Measurements from ENCODE around the gene ZSCAN21.

ZSCAN21 gene

GRCh38 chr7:100080907-100081534, 31.4 kb downstream of the ZSCAN21 start:
- no peak for TF ChIP-seq POLR2A (IDR thresholded peaks at IDR 0.05; ENCODE audit: extremely low read depth, insufficient read length)
- TF ChIP-seq MYC (IDR thresholded peaks at IDR 0.05; ENCODE audit: low read depth, low read length), result no peak
- no peak for TF ChIP-seq MAX (IDR thresholded peaks at IDR 0.05; ENCODE audit: low read depth, low read length)
- TF ChIP-seq CTCF (IDR thresholded peaks at IDR 0.05; ENCODE audit: low read depth, low read length), result no peak
- DNase-seq (ENCODE audit: low read depth), result peak; percentile 40
- peak overlapping the region; percentile 97 for H3K4me3 ChIP-seq (ENCODE audit: low read depth, low read length)

- peak; percentile 100 for DNase-seq (ENCODE audit: low read depth)
- H3K4me3 ChIP-seq (ENCODE audit: low read depth, low read length), result peak within 1 kb of the TSS; percentile 97
- peak; percentile 97 for TF ChIP-seq MAX (IDR thresholded peaks at IDR 0.05; ENCODE audit: low read depth, low read length)
- TF ChIP-seq MYC (IDR thresholded peaks at IDR 0.05; ENCODE audit: low read depth, low read length), result peak; percentile 99
- TF ChIP-seq CTCF (IDR thresholded peaks at IDR 0.05; ENCODE audit: low read depth, low read length), result peak; percentile 87
- peak; percentile 88 for TF ChIP-seq POLR2A (IDR thresholded peaks at IDR 0.05; ENCODE audit: extremely low read depth, insufficient read length)
Observed at GRCh38 chr7:100081535-100082102, 32.0 kb downstream of the ZSCAN21 start, which contains the start of gene ZNF3. Gene ZNF3, minus strand, starts transcription at chr7:100081723. Its CDS starts 4,366 bp downstream, at chr7:100077357.

GRCh38 chr7:100082978-100083377, 33.4 kb downstream of the ZSCAN21 start:
- TF ChIP-seq MAX (IDR thresholded peaks at IDR 0.05; ENCODE audit: low read depth, low read length), result no peak
- no peak for TF ChIP-seq MYC (IDR thresholded peaks at IDR 0.05; ENCODE audit: low read depth, low read length)
- no peak for TF ChIP-seq CTCF (IDR thresholded peaks at IDR 0.05; ENCODE audit: low read depth, low read length)
- TF ChIP-seq POLR2A (IDR thresholded peaks at IDR 0.05; ENCODE audit: extremely low read depth, insufficient read length), result no peak
- DNase-seq (ENCODE audit: low read depth), result no peak
- no peak overlapping the region for H3K4me3 ChIP-seq (ENCODE audit: low read depth, low read length)

GRCh38 chr7:100085515-100085914, 35.9 kb downstream of the ZSCAN21 start:
- peak; percentile 58 for DNase-seq (ENCODE audit: low read depth)
- H3K4me3 ChIP-seq (ENCODE audit: low read depth, low read length), result no peak overlapping the region
- peak; percentile 43; the same call in 1 of the 2 replicates for TF ChIP-seq MYC (IDR thresholded peaks at IDR 0.05; ENCODE audit: low read depth, low read length)
- no peak for TF ChIP-seq MAX (IDR thresholded peaks at IDR 0.05; ENCODE audit: low read depth, low read length)
- TF ChIP-seq POLR2A (IDR thresholded peaks at IDR 0.05; ENCODE audit: extremely low read depth, insufficient read length), result no peak

- no peak for TF ChIP-seq MYC (IDR thresholded peaks at IDR 0.05; ENCODE audit: low read depth, low read length)
- TF ChIP-seq CTCF (IDR thresholded peaks at IDR 0.05; ENCODE audit: low read depth, low read length), result no peak
- no peak for TF ChIP-seq POLR2A (IDR thresholded peaks at IDR 0.05; ENCODE audit: extremely low read depth, insufficient read length)
- no peak for TF ChIP-seq MAX (IDR thresholded peaks at IDR 0.05; ENCODE audit: low read depth, low read length)
- DNase-seq (ENCODE audit: low read depth), result no peak
- H3K4me3 ChIP-seq (ENCODE audit: low read depth, low read length), result no peak overlapping the region
Observed at GRCh38 chr7:100087055-100087750, 37.6 kb downstream of the ZSCAN21 start.

Measured in NB4 (cell line).